Smooth muscle cell (in vitro differentiated cells): ENCODE measurements around the gene NENF. TPM values are rescaled to one million over a fixed set of nuclear protein-coding genes. Genes with fewer than 3 reads are reported as not detected.

ENCODE experiments used
- DNase-seq: peaks from one replicate; lab custom pipeline; 2025; ENCODE audit not compliant: unreplicated experiment; lab: John Stamatoyannopoulos, UW
- H2AFZ ChIP-seq: fragments of 200-600 bp; sonication (generic); 2 replicates; pipeline ENCODE4 v1.6.0; 2016; ENCODE audit warnings: antibody characterized with exemption, low read depth, mild to moderate bottlenecking
- H3F3A ChIP-seq: fragments of 200-600 bp; sonication (generic); 2 replicates; pipeline ENCODE4 v1.6.0; 2017; ENCODE audit warnings: antibody characterized with exemption, low read depth
- H3K27ac ChIP-seq: fragments of 200-600 bp; sonication (generic); 2 replicates; pipeline ENCODE4 v1.5.1; 2016; ENCODE audit warnings: low read depth, mild to moderate bottlenecking
- H3K27me3 ChIP-seq: fragments of 200-600 bp; sonication (generic); 2 replicates; pipeline ENCODE4 v1.6.1; 2016; ENCODE audit warnings: low read depth, mild to moderate bottlenecking
- H3K36me3 ChIP-seq: fragments of 200-600 bp; sonication (generic); 2 replicates; pipeline ENCODE4 v1.5.1; 2016; ENCODE audit warnings: low read depth
- H3K4me1 ChIP-seq: fragments of 200-600 bp; sonication (generic); 2 replicates; pipeline ENCODE4 v1.5.1; 2016; ENCODE audit warnings: low read depth
- H3K4me2 ChIP-seq: fragments of 200-600 bp; sonication (generic); 2 replicates; pipeline ENCODE4 v1.6.0; 2016; ENCODE audit warnings: mild to moderate bottlenecking
- H3K4me3 ChIP-seq: fragments of 200-600 bp; sonication (generic); 2 replicates; pipeline ENCODE4 v1.5.1; 2016; ENCODE audit warnings: mild to moderate bottlenecking
- H3K79me2 ChIP-seq: fragments of 200-600 bp; sonication (generic); 2 replicates; pipeline ENCODE4 v1.6.0; 2016; ENCODE audit warnings: low read depth, mild to moderate bottlenecking
- H3K9ac ChIP-seq: fragments of 200-600 bp; sonication (generic); 2 replicates; pipeline ENCODE4 v1.6.0; 2016; ENCODE audit warnings: low read depth
- H3K9me3 ChIP-seq: fragments of 200-600 bp; sonication (generic); replicated peaks from 2 replicates; pipeline ENCODE4 v1.5.1; 2016; ENCODE audit warnings: low read depth
- H4K20me1 ChIP-seq: fragments of 200-600 bp; sonication (generic); 2 replicates; pipeline ENCODE4 v1.6.0; 2016; ENCODE audit warnings: low read depth
- WGBS: methylation state at CpG from one replicate; pipeline ENCODE4 v1.1.7; 2016; ENCODE audit warnings: low lambda C conversion rate; 5-methylcytosine and 5-hydroxymethylcytosine counted together
- polyA plus RNA-seq: library from polyadenylated mRNA; unstranded; fragments of >200 nt; fragmentation: Nextera tagmentation; extraction: Ambion mirVana; gene quantifications from 2 replicates; pipeline ENCODE4 v1.2.1, GENCODE V29; 2016
- total RNA-seq: library from RNA; depleted of rRNA; stranded (reverse); fragments of >200 nt; gene quantifications from 2 replicates; pipeline ENCODE4 v1.2.3, GENCODE V29; 2014
- TF ChIP-seq, protein P1 (sequence below): fragments of 200-600 bp; sonication (generic); IDR thresholded peaks from 2 replicates; pipeline ENCODE4 v1.5.1; 2017; ENCODE audit warnings: borderline replicate concordance, mild to moderate bottlenecking, antibody characterized with exemption; ENCODE audit not compliant: insufficient read depth, poor library complexity, severe bottlenecking

The NENF gene
- total and polyA plus RNA-seq, 2 experiments from 2014 or later: 53.9 to 90.7 TPM

DNA sequence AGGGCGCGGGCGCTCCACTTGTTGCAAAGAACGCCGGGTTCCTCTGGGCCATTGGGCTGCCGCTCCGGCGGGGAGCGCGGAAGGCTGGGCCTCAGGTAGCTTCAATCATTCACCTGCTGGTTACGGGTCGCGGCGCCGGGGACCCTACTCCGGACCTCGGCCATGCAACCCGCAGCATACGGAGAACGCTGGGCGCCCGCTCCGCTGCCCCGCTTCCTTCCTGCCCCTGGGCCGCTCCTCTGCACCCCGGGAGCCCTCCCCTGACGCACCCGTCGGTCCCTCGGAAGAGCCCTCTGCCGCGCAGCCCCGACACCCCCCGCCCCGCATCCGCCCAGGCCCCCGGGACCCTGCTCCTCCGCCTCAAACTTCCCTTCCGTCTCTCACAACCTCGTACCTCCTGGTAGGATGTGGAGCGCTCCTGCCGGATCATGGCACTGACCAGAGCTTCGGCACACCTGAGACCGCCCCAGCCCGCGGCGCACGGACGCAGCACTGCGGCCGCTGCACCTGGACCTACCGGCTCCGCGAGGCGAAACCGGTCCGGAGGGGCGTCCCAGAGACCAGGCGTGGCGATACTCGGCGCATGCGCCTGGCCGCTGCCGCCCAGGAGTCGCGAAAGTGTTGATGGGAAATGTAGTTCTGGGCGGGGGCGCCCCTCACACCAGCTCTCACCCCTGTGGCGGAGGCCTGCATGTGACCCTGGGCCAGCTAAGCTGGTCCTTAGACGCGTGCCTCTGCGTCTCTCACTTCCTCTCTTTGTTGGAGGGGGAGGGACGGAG is 18.2 kb upstream of the NENF start, which contains the start of gene PACC1:
Gene PACC1, minus strand, starts transcription at position 559 of the 779 bp plus-strand sequence. Its CDS starts 129 bp downstream, at position 430.
- Histone ChIP-seq H3F3A (no peaks in the 10 kb centered on the region), H4K20me1 (no peaks in the 10 kb centered on the region), H3K4me3 (peak within 1 kb of the TSS; percentile 90), H3K9me3 (no peaks in the 10 kb centered on the region), H3K4me2 (peak within 1 kb of the TSS; percentile 90), H3K79me2 (no peaks in the 10 kb centered on the region), H3K27ac (no peak within 1 kb of the TSS), H3K27me3 (no peaks in the 10 kb centered on the region), H3K36me3 (no peaks in the 10 kb centered on the region), H3K4me1 (no peaks in the 10 kb centered on the region), H3K9ac (peak within 1 kb of the TSS; percentile 60), H2AFZ (peak within 1 kb of the TSS; percentile 98)
- 1% methylated on average over 53 of the region's 74 CpGs for WGBS
- TF ChIP-seq, protein P1, sequence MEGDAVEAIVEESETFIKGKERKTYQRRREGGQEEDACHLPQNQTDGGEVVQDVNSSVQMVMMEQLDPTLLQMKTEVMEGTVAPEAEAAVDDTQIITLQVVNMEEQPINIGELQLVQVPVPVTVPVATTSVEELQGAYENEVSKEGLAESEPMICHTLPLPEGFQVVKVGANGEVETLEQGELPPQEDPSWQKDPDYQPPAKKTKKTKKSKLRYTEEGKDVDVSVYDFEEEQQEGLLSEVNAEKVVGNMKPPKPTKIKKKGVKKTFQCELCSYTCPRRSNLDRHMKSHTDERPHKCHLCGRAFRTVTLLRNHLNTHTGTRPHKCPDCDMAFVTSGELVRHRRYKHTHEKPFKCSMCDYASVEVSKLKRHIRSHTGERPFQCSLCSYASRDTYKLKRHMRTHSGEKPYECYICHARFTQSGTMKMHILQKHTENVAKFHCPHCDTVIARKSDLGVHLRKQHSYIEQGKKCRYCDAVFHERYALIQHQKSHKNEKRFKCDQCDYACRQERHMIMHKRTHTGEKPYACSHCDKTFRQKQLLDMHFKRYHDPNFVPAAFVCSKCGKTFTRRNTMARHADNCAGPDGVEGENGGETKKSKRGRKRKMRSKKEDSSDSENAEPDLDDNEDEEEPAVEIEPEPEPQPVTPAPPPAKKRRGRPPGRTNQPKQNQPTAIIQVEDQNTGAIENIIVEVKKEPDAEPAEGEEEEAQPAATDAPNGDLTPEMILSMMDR: no peak
- peak; percentile 46 for DNase-seq

DNA sequence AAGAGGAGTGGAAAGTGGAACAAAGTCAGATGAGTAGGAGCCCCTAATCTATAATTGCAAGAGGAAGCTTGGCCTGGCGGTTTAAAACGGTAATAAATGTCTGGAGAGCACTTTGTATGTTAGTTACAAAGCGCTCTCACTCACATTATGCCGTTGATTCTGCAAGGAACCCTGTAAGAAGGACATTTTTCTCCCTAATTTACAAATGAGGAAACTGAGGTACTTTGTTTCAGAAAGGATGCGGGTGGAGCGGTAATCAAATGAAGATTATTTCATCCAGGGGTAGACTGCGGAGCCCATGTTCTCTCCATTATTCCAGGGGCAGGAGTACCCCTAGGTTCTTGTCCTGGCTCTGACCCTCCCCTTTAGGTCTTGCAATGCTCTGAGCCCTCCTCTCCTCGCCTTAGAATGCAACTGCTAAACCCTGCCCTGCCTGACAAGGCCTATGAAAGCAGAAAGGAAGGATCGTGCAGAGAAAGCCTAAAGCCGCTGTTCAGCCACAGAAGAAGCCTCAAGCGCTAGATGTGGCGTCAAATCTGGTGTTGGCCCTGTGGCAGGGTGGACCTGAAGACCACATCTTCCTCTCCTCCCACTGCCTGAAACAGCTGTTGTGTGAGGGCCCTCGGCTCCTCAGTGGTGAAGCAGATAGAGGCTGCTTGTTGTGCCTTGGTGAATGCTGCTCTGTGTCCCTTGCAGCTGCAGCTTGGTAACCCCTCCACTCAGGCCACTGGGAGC is 17.4 kb upstream of the NENF start:
- Histone ChIP-seq H3K9ac (no peak overlapping the region), H3K4me3 (peak overlapping the region; percentile 90), H3K79me2 (no peaks in the 10 kb centered on the region), H3K27me3 (no peaks in the 10 kb centered on the region), H3K36me3 (no peaks in the 10 kb centered on the region), H4K20me1 (no peaks in the 10 kb centered on the region), H3K4me1 (no peaks in the 10 kb centered on the region), H3K27ac (no peak overlapping the region), H2AFZ (peak overlapping the region; percentile 98), H3K4me2 (peak overlapping the region; percentile 90), H3F3A (no peaks in the 10 kb centered on the region), H3K9me3 (no peaks in the 10 kb centered on the region)
- no peak for DNase-seq
- WGBS: 80% methylated on average over 13 of the region's 13 CpGs
- TF ChIP-seq, protein P1: no peak

GRCh38 chr1:212421165-212421564 is 11.6 kb upstream of the NENF start:
- no peak overlapping the region for H3K9ac ChIP-seq
- H3K27me3 ChIP-seq: peaks cover 9% of the 10 kb centered on the region
- no peak overlapping the region for H3K27ac ChIP-seq
- H3K9me3 ChIP-seq: no peaks in the 10 kb centered on the region
- H3F3A ChIP-seq: no peaks in the 10 kb centered on the region
- TF ChIP-seq, protein P1: no peak
- H3K4me2 ChIP-seq: no peak overlapping the region
- WGBS: 91% methylated on average over 2 of the region's 2 CpGs
- no peaks in the 10 kb centered on the region for H3K36me3 ChIP-seq
- no peak for DNase-seq
- no peaks in the 10 kb centered on the region for H3K4me1 ChIP-seq
- no peak overlapping the region for H3K4me3 ChIP-seq
- H2AFZ ChIP-seq: no peak overlapping the region
- no peaks in the 10 kb centered on the region for H4K20me1 ChIP-seq
- H3K79me2 ChIP-seq: no peaks in the 10 kb centered on the region
